Activated gamma-delta T cell treated with anti-CD3 and anti-CD28 coated beads, Interleukin-2, amount 50 U/mL, for 16 hours (primary cell): ENCODE data around the gene OR2B6.
"Not testable (repeated sequence)": the region's sequence is repeated elsewhere in the genome, so short reads cannot be mapped to it uniquely, and the experiment has no call there.

Experiments
- DNase-seq: peaks from one replicate; pipeline ENCODE4 v3.0.0-alpha.2; 2020; ENCODE audit warnings: low read depth

The OR2B6 gene

GRCh38 chr6:27956941-27957340 is at the start of gene OR2B6:
OR2B6 (plus strand) TSS chr6:27957241; CDS start chr6:27957241, 0 bp downstream.
- no peak for DNase-seq

- DNase-seq: no peak
These were observed 49.0 kb upstream of the OR2B6 start for GRCh38 chr6:27908017-27908416.

GRCh38 chr6:27911956-27912446 is 45.0 kb upstream of the OR2B6 start, which contains the start of gene OR2B2:
OR2B2 (minus strand) TSS chr6:27912396; CDS start chr6:27912319, 77 bp downstream.
- no peak for DNase-seq

- DNase-seq: no peak
These were observed 34.1 kb upstream of the OR2B6 start for GRCh38 chr6:27922949-27923348.

DNA sequence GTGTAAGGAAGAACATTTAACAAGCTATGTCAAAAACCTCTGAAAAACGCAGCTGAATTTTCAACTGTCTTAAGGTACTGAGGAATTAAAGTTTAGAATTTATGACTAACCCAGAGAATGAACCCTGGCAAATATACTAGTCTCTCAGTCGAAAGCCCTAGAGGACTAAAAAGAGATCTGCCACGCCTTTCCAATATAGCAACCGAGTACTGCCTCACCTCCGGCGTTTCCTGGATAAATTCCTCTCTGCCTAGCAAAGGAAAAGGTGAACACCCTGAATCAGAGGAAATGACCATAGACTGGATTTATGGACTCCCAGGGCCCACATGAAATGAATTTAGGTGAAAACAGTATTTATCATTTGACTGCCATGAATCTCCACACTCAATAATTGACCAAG is 32.9 kb upstream of the OR2B6 start:
- no peak for DNase-seq

DNA sequence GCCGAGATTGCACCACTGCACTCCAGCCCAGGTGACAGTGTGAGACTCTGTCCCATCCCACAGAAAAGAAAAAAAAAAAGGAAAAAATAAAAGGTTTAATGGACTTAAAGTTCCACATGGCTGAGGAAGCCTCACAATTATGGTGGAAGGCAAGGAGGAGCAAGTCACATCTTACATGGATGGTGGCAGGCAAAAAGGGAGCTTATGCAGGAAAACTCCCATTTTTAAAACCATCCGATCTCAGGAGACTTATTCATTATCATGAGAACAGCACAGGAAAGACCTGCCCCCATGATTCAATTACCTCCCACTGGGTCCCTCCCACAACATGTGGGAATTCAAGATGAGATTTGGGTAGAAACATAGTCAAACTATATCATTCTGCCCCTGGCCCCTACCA is 29.0 kb upstream of the OR2B6 start:
- not testable (repeated sequence) for DNase-seq

DNA sequence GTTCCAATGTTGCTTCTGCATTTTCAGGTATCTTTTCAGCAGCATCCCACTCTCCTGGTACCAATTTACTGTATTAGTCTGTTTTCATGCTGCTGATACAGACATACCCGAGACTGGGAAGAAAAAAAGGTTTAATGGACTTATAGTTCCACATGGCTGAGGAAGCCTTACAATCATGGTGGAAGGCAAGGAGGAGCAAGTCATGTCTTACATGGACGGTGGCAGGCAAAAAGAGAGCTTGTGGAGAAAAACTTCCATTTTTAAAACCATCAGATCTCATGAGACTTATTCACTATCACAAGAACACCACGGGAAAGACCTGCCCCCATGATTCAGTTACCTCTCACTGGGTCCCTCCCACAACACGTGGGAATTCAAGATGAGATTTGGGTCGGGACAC is 27.1 kb upstream of the OR2B6 start:
- not testable (repeated sequence) for DNase-seq

GRCh38 chr6:27931209-27931608 is 25.8 kb upstream of the OR2B6 start:
- no peak for DNase-seq

- no peak for DNase-seq
These were observed 16.3 kb upstream of the OR2B6 start for GRCh38 chr6:27940766-27941165.

- DNase-seq: not testable (repeated sequence)
These were observed 14.0 kb upstream of the OR2B6 start for GRCh38 chr6:27943072-27943471.

DNA sequence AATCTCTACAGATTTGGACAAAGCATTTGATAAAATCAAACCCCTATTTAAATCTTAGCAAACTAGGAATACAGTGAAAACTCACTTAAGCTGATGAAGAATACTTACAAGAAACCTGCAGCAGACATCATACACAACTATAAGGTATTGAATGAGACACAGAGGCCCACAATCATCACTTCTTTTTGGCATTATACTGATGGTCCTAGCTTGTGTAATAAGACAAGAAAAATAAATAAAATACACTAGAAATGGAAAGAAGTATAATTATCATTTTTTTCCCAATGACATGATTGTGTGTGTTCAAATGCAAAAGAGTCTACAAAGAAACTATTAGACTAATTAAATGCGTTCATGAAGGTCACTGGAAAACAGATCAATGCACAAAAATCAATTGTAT is 8.8 kb upstream of the OR2B6 start:
- no peak for DNase-seq

- no peak for DNase-seq
These were observed 6.0 kb upstream of the OR2B6 start for GRCh38 chr6:27951040-27951439.

DNA sequence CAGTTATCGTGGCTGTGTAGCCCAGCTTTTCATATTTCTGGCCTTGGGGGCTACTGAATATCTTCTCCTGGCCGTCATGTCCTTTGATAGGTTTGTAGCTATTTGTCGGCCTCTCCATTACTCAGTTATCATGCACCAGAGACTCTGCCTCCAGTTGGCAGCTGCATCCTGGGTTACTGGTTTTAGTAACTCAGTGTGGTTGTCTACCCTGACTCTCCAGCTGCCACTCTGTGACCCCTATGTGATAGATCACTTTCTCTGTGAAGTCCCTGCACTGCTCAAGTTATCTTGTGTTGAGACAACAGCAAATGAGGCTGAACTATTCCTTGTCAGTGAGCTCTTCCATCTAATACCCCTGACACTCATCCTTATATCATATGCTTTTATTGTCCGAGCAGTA is 475 bp downstream of the OR2B6 start:
- DNase-seq: no peak

- no peak for DNase-seq
These were observed 5.5 kb downstream of the OR2B6 start for GRCh38 chr6:27962506-27962905.

DNA sequence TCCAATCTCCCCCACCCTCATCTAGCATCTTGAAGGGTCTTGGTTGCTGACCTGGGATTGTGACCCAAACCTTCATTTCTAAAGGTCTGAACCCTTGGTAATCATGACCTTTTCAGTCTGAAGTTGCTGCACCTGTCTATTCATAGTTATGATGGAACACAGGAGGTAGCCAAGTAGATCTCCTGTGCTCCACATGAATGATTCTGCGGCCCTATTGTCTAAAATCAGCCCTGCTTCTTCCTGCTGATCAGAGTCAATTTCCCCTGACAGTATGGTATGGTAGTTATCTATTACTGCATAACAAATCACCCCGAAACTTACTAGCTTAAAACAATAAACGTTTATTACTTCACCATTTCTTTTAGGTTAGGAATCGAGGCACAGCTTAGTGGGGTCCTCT is 9.0 kb downstream of the OR2B6 start:
- DNase-seq: no peak

- DNase-seq: no peak
These were observed 9.9 kb downstream of the OR2B6 start for GRCh38 chr6:27966816-27967426.

GRCh38 chr6:27970444-27970843 is 13.4 kb downstream of the OR2B6 start:
- DNase-seq: no peak

GRCh38 chr6:27972750-27973149 is 15.7 kb downstream of the OR2B6 start:
- no peak for DNase-seq

DNA sequence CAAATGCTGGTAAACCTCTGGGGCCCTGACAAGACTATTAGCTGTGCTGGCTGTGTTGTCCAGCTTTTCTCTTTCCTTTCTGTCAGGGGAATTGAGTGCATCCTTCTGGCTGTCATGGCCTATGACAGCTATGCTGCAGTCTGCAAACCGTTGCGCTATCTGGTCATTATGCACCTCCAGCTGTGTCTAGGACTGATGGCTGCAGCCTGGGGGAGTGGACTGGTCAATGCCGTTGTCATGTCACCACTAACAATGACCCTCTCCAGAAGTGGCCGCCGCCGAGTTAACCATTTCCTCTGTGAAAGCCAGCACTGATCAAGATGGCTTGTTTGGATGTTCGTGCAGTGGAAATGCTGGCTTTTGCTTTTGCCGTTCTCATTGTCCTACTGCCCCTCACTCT is 20.3 kb downstream of the OR2B6 start:
- no peak for DNase-seq

GRCh38 chr6:27978705-27979104 is 21.7 kb downstream of the OR2B6 start:
- no peak for DNase-seq

DNA sequence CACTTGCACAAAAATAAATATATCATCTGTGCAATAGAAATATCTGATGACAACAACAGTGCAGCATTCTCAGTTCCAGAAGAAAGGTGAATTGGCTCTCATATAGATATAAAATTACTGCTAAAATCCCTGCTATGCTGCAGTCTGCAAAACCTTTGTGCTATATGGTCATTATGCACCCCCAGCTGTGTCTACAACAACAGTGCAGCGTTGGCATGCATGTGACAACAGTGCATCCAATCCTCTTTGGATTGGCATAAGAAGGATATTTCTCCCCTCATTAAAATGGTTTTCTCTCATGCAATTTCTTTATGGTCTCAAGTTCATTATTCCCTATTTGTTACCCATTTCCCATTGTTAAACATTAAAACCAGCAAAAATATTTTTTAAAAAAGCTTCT is 23.1 kb downstream of the OR2B6 start:
- DNase-seq: no peak

DNA sequence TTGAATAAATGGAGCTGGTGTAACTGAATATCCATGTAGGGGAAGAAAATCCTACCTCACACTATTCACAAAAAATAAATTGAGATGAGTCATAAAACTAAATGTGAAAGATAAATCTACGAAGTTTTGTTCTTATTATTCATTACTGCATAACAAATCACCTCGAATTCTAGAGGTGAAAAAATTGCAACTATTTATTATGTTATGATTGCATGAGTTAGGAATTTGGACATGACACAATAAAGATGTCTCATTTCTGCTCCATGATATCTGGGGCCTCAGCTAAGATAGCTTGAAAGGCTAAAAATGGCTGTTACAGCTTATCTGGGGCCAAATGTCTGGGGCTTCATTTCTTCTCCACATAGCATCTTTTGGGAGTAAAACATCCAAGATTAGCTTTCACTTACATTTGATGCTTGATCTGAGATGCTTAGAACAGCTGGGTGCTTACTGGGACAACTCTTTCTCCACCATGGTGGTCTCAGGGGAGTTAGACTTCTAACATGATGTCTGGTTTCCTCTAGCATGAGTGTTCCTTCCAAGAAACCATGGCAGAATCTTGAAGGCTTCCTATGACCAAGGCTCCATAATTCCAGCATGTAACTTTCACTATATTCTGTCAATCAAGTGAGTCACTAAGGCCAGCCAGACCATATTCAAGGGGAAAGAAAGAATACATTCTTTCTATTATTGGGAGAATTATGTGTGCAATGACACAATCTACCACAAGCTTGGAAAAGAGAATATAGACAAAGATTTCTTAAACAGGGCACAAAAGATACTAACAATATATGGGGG is 30.1 kb downstream of the OR2B6 start:
- no peak for DNase-seq

DNA sequence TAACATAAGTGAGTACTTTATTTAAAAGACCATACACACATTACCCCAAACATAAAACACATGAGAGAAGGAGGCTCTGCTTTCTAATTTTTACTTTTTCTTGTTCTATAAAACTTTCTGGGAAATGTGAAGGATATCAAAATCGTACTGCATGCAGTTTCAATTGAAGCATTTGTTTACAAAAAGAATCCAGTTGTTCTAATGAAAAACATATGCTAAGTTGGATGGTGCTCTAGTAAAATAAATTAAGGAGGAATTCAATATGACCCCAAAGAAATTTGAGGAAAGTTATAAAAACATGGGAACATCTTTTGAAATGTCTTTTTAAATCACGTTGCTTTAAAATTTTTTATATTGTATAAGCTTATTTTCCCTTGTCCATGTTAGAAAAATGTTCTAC is 37.6 kb downstream of the OR2B6 start:
- DNase-seq: no peak
